SH-SY5Y (cell line): ENCODE results near the gene PCDH17.

Source experiments
- GATA2 ChIP-seq: IDR thresholded peaks from 2 replicates; pipeline ENCODE4 v1.6.1; 2011; ENCODE audit warnings: mild to moderate bottlenecking, low read depth, low read length
- GATA3 ChIP-seq: IDR thresholded peaks from 2 replicates; pipeline ENCODE4 v1.6.1; 2011; ENCODE audit warnings: low read depth, mild to moderate bottlenecking, low read length, moderate library complexity

GRCh38 chr13:57675526-57675925 lies 44.0 kb downstream of the PCDH17 start:
- TF ChIP-seq GATA3 (no peak), GATA2 (0 out of 2 replicates have a peak, but pooled peaks have one; percentile 15)
